ENCODE results near the gene WBP2. TPM values are rescaled to one million over a fixed set of nuclear protein-coding genes. Genes with fewer than 3 reads are reported as not detected.

Gene WBP2
- total and polyA plus RNA-seq, 2 of the 13 experiments (the other 11 are each of a cell fraction or from before 2014, with no cell fraction given): 29.2 to 29.5 TPM

GRCh38 chr17:75846692-75847613, 8.2 kb downstream of the WBP2 start (continued):
- TF ChIP-seq ATF3 (CRISPR knock-in tag; IDR thresholded peaks at IDR 0.05) (peak; percentile 47), ERF (CRISPR knock-in tag; IDR thresholded peaks at IDR 0.05) (peak; percentile 88), ZNF772 (CRISPR knock-in tag; IDR thresholded peaks at IDR 0.05) (peak; percentile 96), ZNF574 (CRISPR knock-in tag; IDR thresholded peaks at IDR 0.05) (peak; percentile 86), ZNF678 (CRISPR knock-in tag; IDR thresholded peaks at IDR 0.05) (peak; percentile 64; the same call in 1 of the 2 replicates), NKX3-1 (CRISPR knock-in tag; IDR thresholded peaks at IDR 0.05) (peak; percentile 87; the same call in 1 of the 2 replicates), KIAA2018 (CRISPR knock-in tag; IDR thresholded peaks at IDR 0.05; ENCODE audit: borderline replicate concordance) (no peak), NR2F1 (CRISPR knock-in tag; IDR thresholded peaks at IDR 0.05) (peak; percentile 95 to 96), PHF5A (CRISPR knock-in tag; IDR thresholded peaks at IDR 0.05; ENCODE audit: low read depth, unreplicated experiment) (no peak)
- TF ChIP-seq, protein P1, sequence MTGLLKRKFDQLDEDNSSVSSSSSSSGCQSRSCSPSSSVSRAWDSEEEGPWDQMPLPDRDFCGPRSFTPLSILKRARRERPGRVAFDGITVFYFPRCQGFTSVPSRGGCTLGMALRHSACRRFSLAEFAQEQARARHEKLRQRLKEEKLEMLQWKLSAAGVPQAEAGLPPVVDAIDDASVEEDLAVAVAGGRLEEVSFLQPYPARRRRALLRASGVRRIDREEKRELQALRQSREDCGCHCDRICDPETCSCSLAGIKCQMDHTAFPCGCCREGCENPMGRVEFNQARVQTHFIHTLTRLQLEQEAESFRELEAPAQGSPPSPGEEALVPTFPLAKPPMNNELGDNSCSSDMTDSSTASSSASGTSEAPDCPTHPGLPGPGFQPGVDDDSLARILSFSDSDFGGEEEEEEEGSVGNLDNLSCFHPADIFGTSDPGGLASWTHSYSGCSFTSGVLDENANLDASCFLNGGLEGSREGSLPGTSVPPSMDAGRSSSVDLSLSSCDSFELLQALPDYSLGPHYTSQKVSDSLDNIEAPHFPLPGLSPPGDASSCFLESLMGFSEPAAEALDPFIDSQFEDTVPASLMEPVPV (CRISPR knock-in tag; IDR thresholded peaks at IDR 0.05): peak; percentile 62

Measured in HepG2 (cell line).